Caco-2 (cell line): ENCODE measurements around the gene DIS3L. TPM values are rescaled to one million over a fixed set of nuclear protein-coding genes. Genes with fewer than 3 reads are reported as not detected.

Source experiments
- BruUV-seq: library from RNA; stranded (reverse); fragments of 400-500 nt; replicated peaks from 2 replicates; lab custom pipeline; 2021; lab: Mats Ljungman, UMichigan
- CTCF ChIA-PET: fragments of 300-600 bp; sonication (Branson Sonifier 250); formaldehyde crosslinking; loops from one replicate; lab custom pipeline; 2022; ENCODE audit warnings: antibody characterized with exemption; lab: Charles Lee
- POLR2A ChIA-PET: fragments of 300-600 bp; sonication (Branson Sonifier 250); formaldehyde crosslinking; loops from one replicate; lab custom pipeline; 2022; ENCODE audit warnings: antibody characterized with exemption; lab: Charles Lee
- DNase-seq, 2 experiments: peaks; one replicate each; pipeline versions ENCODE4 v3.0.0 to v3.0.0-alpha.2; 2020 to 2022
- H3K27me3 ChIP-seq: replicated peaks from 2 replicates; pipeline ENCODE4 v1.6.0; 2011; ENCODE audit warnings: low read length; ENCODE audit not compliant: control insufficient read depth, insufficient read depth
- H3K36me3 ChIP-seq: 2 replicates; pipeline ENCODE4 v1.5.1; 2011; ENCODE audit warnings: low read length; ENCODE audit not compliant: control insufficient read depth, insufficient read depth
- H3K4me1 ChIP-seq: fragments of 250-450 bp; sonication (Bioruptor Pico); 2 replicates; pipeline ENCODE4 v1.5.1; 2020; ENCODE audit warnings: mild to moderate bottlenecking
- H3K4me3 ChIP-seq: 2 replicates; pipeline ENCODE4 v1.5.1; 2011; ENCODE audit warnings: low read depth, mild to moderate bottlenecking, control low read depth, low read length
- H3K9me3 ChIP-seq: fragments of 250-450 bp; sonication (Bioruptor Pico); 2 replicates; pipeline ENCODE4 v1.5.1; 2020; ENCODE audit warnings: mild to moderate bottlenecking, moderate library complexity
- H3K27ac Mint-ChIP-seq: one replicate; pipeline ENCODE4 v1.8.0; 2022; ENCODE audit warnings: mixed read lengths; ENCODE audit not compliant: unreplicated experiment
- H3K27me3 Mint-ChIP-seq: one replicate; pipeline ENCODE4 v1.8.0; 2022; ENCODE audit warnings: mixed read lengths; ENCODE audit not compliant: insufficient read depth, unreplicated experiment
- H3K36me3 Mint-ChIP-seq: one replicate; pipeline ENCODE4 v1.8.0; 2022; ENCODE audit warnings: mild to moderate bottlenecking, mixed read lengths; ENCODE audit not compliant: insufficient read depth, unreplicated experiment
- H3K4me1 Mint-ChIP-seq: one replicate; pipeline ENCODE4 v1.8.0; 2022; ENCODE audit warnings: low read depth, mixed read lengths; ENCODE audit not compliant: unreplicated experiment
- H3K4me3 Mint-ChIP-seq: one replicate; pipeline ENCODE4 v1.8.0; 2022; ENCODE audit warnings: mild to moderate bottlenecking, moderate library complexity, mixed read lengths; ENCODE audit not compliant: unreplicated experiment
- H3K9me3 Mint-ChIP-seq: one replicate; pipeline ENCODE4 v1.8.0; 2022; ENCODE audit warnings: mixed read lengths; ENCODE audit not compliant: unreplicated experiment
- intact Hi-C: fragments of 100-400 bp; cut with micrococcal nuclease; formaldehyde crosslinking; loops from one replicate; pipeline ENCODE4 v1.10.0; 2022; ENCODE audit not compliant: unreplicated experiment
- total RNA-seq: library from RNA; stranded (reverse); gene quantifications from 2 replicates; pipeline ENCODE4 v1.2.3, GENCODE V29; 2022
- TF ChIP-seq, protein P1 (sequence below), 2 experiments: fragments of 200-600 bp in 1 of 2; IDR thresholded peaks; 1 replicate in 1 of 2; 2 replicates in 1 of 2; pipeline versions ENCODE4 v1.5.1 to v1.8.0; 2011 to 2022; ENCODE audit warnings: antibody characterized with exemption in 1 of 2, control low read depth in 1 of 2, inconsistent platforms in 1 of 2, low read depth in 1 of 2, low read length in 1 of 2, mild to moderate bottlenecking in 1 of 2, moderate library complexity in 1 of 2; ENCODE audit not compliant: insufficient read depth in 1 of 2, severe bottlenecking in 1 of 2, unreplicated experiment in 1 of 2

Gene DIS3L
- total RNA-seq, 1 experiment from 2014 or later = 25.3 TPM

DNA sequence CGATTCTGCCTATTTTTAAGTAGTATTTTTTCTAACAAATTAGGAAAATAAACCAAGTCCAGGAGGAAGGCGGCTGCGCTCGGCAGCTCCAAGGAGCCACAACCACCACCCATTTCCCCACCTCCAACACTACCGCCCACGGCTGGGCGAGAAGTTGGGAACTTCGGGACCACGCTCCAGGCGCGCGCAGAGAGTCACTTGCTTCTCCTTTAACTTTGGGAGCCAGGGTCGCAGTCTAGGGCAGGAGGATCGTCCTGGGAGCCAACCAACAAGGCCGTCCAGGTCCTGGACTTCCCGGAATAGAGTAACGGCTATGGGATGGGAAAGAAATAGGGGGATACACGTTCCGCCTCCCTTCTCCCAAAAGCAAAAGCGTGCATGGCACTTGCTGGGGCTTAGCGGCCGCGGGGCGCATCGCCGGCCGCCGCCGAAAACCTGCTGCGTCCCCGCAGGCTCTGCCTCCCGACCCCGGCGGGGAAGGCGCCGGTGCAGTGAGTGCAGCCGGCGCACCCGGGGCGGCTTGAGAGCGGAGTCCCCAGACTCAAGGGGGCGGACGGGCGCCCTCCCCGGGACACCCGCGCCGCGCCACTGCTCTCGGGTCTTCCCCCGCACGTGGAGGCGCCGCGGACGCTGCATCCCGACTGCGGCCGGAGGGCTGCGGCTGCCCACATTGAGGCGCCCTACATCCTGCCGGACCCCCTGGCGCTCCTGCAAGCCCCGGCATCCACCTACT is 40.5 kb upstream of the DIS3L start:
- BruUV-seq = no TSS peak
- Histone ChIP-seq H3K36me3 (no peaks in the 10 kb centered on the region), H3K4me1 (no peaks in the 10 kb centered on the region), H3K9me3 (no peaks in the 10 kb centered on the region), H3K27me3 (no peaks in the 10 kb centered on the region), H3K4me3 (peak overlapping the region; percentile 14)
- intact Hi-C loops = loop anchor here (2.0 kb wide), 1 partner anchor 34 kb away; no protein-coding TSS in a partner anchor
- H3K4me1 Mint-ChIP-seq = peaks cover 9% of the 10 kb centered on the region
- CTCF ChIA-PET = interaction anchor here (0.6 kb wide), 1 partner anchor 36 kb away, joined by 3 read pairs; no protein-coding TSS in a partner anchor
- POLR2A ChIA-PET = no interaction called here
- H3K9me3 Mint-ChIP-seq = no peaks in the 10 kb centered on the region
- no peak overlapping the region for H3K27ac Mint-ChIP-seq
- peak in 1 of 2 experiments; percentile 25 for DNase-seq
- no peaks in the 10 kb centered on the region for H3K36me3 Mint-ChIP-seq
- H3K4me3 Mint-ChIP-seq = peak overlapping the region; percentile 66
- peaks cover 36% of the 10 kb centered on the region for H3K27me3 Mint-ChIP-seq
- TF ChIP-seq, protein P1, sequence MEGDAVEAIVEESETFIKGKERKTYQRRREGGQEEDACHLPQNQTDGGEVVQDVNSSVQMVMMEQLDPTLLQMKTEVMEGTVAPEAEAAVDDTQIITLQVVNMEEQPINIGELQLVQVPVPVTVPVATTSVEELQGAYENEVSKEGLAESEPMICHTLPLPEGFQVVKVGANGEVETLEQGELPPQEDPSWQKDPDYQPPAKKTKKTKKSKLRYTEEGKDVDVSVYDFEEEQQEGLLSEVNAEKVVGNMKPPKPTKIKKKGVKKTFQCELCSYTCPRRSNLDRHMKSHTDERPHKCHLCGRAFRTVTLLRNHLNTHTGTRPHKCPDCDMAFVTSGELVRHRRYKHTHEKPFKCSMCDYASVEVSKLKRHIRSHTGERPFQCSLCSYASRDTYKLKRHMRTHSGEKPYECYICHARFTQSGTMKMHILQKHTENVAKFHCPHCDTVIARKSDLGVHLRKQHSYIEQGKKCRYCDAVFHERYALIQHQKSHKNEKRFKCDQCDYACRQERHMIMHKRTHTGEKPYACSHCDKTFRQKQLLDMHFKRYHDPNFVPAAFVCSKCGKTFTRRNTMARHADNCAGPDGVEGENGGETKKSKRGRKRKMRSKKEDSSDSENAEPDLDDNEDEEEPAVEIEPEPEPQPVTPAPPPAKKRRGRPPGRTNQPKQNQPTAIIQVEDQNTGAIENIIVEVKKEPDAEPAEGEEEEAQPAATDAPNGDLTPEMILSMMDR (IDR thresholded peaks at IDR 0.05; ENCODE audit: insufficient read depth in 1 of 2, low read depth in 1 of 2, low read length in 1 of 2, severe bottlenecking in 1 of 2, unreplicated experiment in 1 of 2) = no peak

DNA sequence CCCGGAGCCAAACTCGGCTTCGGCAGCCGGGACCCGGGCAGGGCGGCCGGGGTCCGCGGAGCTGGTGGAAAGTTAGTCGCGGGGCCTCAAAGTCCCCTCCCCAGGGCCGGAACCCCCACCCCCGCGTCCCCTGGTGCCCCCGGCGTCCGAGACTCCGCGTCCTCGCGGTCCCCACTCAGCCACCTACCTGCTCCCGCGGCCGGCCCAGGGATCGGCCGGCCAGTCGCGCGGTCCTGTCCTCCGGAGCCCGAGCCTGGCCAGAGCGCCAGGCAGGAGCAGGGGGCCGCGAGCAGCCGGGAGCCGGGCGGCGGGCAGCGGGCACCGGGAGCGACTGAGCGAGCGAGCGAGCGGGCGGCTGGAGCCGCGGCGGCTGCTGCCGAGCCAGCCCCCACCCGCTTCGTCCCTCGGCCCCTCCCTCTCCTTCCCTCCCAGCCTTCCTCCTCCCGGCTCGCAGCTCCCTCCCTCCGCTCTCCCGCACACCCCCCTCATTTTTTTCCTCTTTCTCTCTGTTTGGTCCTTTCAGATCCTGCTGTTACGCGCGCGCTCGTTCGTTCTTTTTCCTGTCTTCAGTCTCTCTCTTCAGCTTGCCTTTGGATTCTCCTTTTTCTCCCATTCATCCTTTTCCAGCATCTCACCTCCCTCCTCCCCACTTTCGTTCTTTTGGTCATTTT is 39.8 kb upstream of the DIS3L start, which contains the start of gene MEGF11:
Gene MEGF11, minus strand, starts transcription at position 333 of the 671 bp plus-strand sequence. CDS start 125,347 bp downstream, outside the sequence.
- no peak within 1 kb of the TSS for H3K27ac Mint-ChIP-seq
- H3K4me1 Mint-ChIP-seq = peaks cover 9% of the 10 kb centered on the region
- TF ChIP-seq, protein P1 (IDR thresholded peaks at IDR 0.05; ENCODE audit: insufficient read depth in 1 of 2, low read depth in 1 of 2, low read length in 1 of 2, severe bottlenecking in 1 of 2, unreplicated experiment in 1 of 2) = no peak
- intact Hi-C loops = loop anchor here (2.0 kb wide), 1 partner anchor 33 kb away; no protein-coding TSS in a partner anchor
- peak within 1 kb of the TSS; percentile 82 for H3K4me3 Mint-ChIP-seq
- ChIA-PET CTCF (no interaction called here), POLR2A (no interaction called here)
- BruUV-seq = no TSS peak
- Histone ChIP-seq H3K4me3 (peak within 1 kb of the TSS; percentile 14), H3K27me3 (no peaks in the 10 kb centered on the region), H3K36me3 (no peaks in the 10 kb centered on the region), H3K4me1 (no peaks in the 10 kb centered on the region), H3K9me3 (no peaks in the 10 kb centered on the region)
- H3K9me3 Mint-ChIP-seq = no peaks in the 10 kb centered on the region
- peak in 1 of 2 experiments; percentile 25 for DNase-seq
- H3K27me3 Mint-ChIP-seq = peaks cover 34% of the 10 kb centered on the region
- H3K36me3 Mint-ChIP-seq = no peaks in the 10 kb centered on the region

DNA sequence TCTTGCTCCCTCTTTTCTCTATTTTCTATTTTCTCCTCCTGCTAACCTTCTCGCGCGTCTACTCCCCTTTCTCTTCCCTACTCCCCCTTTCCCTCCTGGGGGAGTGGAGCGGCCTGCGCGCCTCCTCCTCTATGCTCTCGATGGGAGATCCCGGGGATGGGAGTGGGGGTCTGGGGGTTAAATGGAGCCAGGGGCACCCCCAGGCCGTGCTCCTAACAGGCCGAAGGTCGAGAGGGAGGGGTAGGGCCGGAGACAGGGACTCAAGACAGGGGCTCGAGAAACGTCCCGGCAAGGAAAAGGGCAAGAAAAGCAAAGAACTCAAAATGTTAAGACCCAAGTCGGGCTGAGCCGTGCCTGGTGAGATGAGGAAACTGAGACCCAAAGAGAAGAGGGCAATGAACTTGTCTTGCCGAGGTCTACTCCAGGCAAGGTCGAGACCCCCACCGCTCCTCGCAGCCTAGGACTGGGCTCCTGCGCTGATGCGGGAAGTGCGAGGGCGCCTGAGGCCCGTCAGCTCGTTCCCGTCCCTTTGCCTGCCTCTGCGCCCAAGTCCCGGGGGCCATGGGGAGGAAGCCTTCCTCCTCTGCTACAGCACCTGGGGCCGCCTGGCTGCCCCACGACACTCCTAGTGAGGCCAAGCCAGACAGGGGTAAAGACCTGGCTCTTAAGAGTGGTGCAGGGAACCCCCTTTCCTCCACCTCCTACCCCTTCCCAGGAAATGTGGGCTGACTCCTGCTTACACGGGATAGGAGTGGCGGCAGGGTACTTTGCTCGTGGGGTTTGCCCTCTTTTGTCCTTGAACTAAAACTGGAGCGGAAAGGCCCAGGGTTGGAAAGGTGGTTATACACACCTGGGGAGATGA is 39.0 kb upstream of the DIS3L start:
- H3K27me3 ChIP-seq = no peaks in the 10 kb centered on the region
- intact Hi-C loops = no loop called here
- DNase-seq = no peak
- H3K4me1 ChIP-seq = no peaks in the 10 kb centered on the region
- Mint-ChIP-seq H3K4me3 (peak overlapping the region; percentile 82), H3K4me1 (peaks cover 9% of the 10 kb centered on the region), H3K27me3 (peaks cover 31% of the 10 kb centered on the region), H3K36me3 (no peaks in the 10 kb centered on the region), H3K27ac (no peak overlapping the region), H3K9me3 (no peaks in the 10 kb centered on the region)
- BruUV-seq = no TSS peak
- TF ChIP-seq, protein P1 (IDR thresholded peaks at IDR 0.05; ENCODE audit: insufficient read depth in 1 of 2, low read depth in 1 of 2, low read length in 1 of 2, severe bottlenecking in 1 of 2, unreplicated experiment in 1 of 2) = no peak
- CTCF ChIA-PET = no interaction called here
- H3K9me3 ChIP-seq = no peaks in the 10 kb centered on the region
- POLR2A ChIA-PET = no interaction called here
- no peak overlapping the region for H3K4me3 ChIP-seq
- H3K36me3 ChIP-seq = no peaks in the 10 kb centered on the region
